ENCODE data around the gene GLRA3.

GRCh38 chr4:174663216-174663615, 165.8 kb downstream of the GLRA3 start:
- TF ChIP-seq CTCF (conservative IDR thresholded peaks at IDR 0.05) (no peak), ZFX (IDR thresholded peaks at IDR 0.05) (no peak)
